PC-3 (cell line): ENCODE data around the gene PDS5A. TPM values are rescaled to one million over a fixed set of nuclear protein-coding genes. Genes with fewer than 3 reads are reported as not detected.

Experiments used
- ATAC-seq: fragments of 200-7000 bp; cut with Tn5 transposase; 2 replicates; pipeline ENCODE4 v1.9.1; 2020; ENCODE audit warnings: mild to moderate bottlenecking, moderate library complexity
- BruUV-seq: library from RNA; stranded (reverse); fragments of 400-500 nt; replicated peaks from 2 replicates; lab custom pipeline; 2021; lab: Mats Ljungman, UMichigan
- CTCF ChIA-PET: fragments of 300-600 bp; sonication (Branson Sonifier 250); formaldehyde crosslinking; loops from one replicate; lab custom pipeline; 2022; ENCODE audit warnings: antibody characterized with exemption; lab: Charles Lee
- POLR2A ChIA-PET: fragments of 300-600 bp; sonication (Branson Sonifier 250); formaldehyde crosslinking; loops from one replicate; lab custom pipeline; 2022; ENCODE audit warnings: antibody characterized with exemption; ENCODE audit not compliant: unreplicated experiment; lab: Charles Lee
- DNase-seq: peaks from one replicate; pipeline ENCODE4 v3.0.0-alpha.2; 2015
- H2AFZ ChIP-seq: fragments of 300-600 bp; sonication (generic); 2 replicates; pipeline ENCODE4 v1.6.0; 2016; ENCODE audit warnings: antibody characterized with exemption, low read length
- H3F3A ChIP-seq: fragments of 300-600 bp; sonication (generic); one replicate; pipeline ENCODE4 v1.6.0; 2017; ENCODE audit warnings: antibody characterized with exemption, low read length, control low read depth, mild to moderate bottlenecking; ENCODE audit not compliant: unreplicated experiment
- H3K27ac ChIP-seq: fragments of 300-600 bp; sonication (generic); 2 replicates; pipeline ENCODE4 v1.5.1; 2016; ENCODE audit warnings: mild to moderate bottlenecking, low read length
- H3K27me3 ChIP-seq: fragments of 300-600 bp; sonication (generic); 2 replicates; pipeline ENCODE4 v1.6.1; 2016; ENCODE audit warnings: low read length, mixed read lengths
- H3K36me3 ChIP-seq: fragments of 300-600 bp; sonication (generic); 2 replicates; pipeline ENCODE4 v1.6.1; 2016; ENCODE audit warnings: low read depth, mixed run types, low read length, mixed read lengths
- H3K4me1 ChIP-seq: fragments of 300-600 bp; sonication (generic); 2 replicates; pipeline ENCODE4 v1.5.1; 2016; ENCODE audit warnings: low read length; ENCODE audit not compliant: insufficient read depth
- H3K4me2 ChIP-seq: fragments of 300-600 bp; sonication (generic); 2 replicates; pipeline ENCODE4 v1.6.0; 2016; ENCODE audit warnings: low read length
- H3K4me3 ChIP-seq: fragments of 300-600 bp; sonication (generic); 2 replicates; pipeline ENCODE4 v1.5.1; 2016; ENCODE audit warnings: mild to moderate bottlenecking, low read length, mixed read lengths
- H3K79me2 ChIP-seq: fragments of 300-600 bp; sonication (generic); 2 replicates; pipeline ENCODE4 v1.6.1; 2017; ENCODE audit warnings: low read length, mixed read lengths
- H3K9ac ChIP-seq: fragments of 300-600 bp; sonication (generic); 2 replicates; pipeline ENCODE4 v1.6.0; 2016; ENCODE audit warnings: mild to moderate bottlenecking, low read length
- H3K9me2 ChIP-seq: fragments of 300-600 bp; sonication (generic); replicated peaks from 2 replicates; pipeline ENCODE4 v1.6.1; 2016; ENCODE audit warnings: mixed run types, low read length, mixed read lengths
- H3K9me3 ChIP-seq: fragments of 300-600 bp; sonication (generic); 2 replicates; pipeline ENCODE4 v1.6.1; 2016; ENCODE audit warnings: low read length, mixed read lengths
- H4K20me1 ChIP-seq: fragments of 300-600 bp; sonication (generic); 2 replicates; pipeline ENCODE4 v1.6.1; 2016; ENCODE audit warnings: low read length, mixed read lengths
- EZH2 ChIP-seq: fragments of 300-600 bp; sonication (generic); IDR thresholded peaks from one replicate; pipeline ENCODE4 v1.6.1; 2017; ENCODE audit warnings: antibody characterized with exemption, mild to moderate bottlenecking, low read length; ENCODE audit not compliant: unreplicated experiment
- EZH2phosphoT487 ChIP-seq: fragments of 300-600 bp; sonication (generic); IDR thresholded peaks from 2 replicates; pipeline ENCODE4 v1.6.1; 2018; ENCODE audit warnings: mild to moderate bottlenecking, antibody characterized with exemption, low read length, borderline replicate concordance
- intact Hi-C: fragments of 100-400 bp; cut with micrococcal nuclease; formaldehyde crosslinking; loops from 2 replicates; pipeline ENCODE4 v1.9.0; 2023
- total RNA-seq: library from RNA; depleted of rRNA; stranded (reverse); fragments of >200 nt; gene quantifications from 2 replicates; pipeline ENCODE4 v1.2.3, GENCODE V29; 2014
- TF ChIP-seq, protein P1 (sequence below): fragments of 300-600 bp; sonication (generic); conservative IDR thresholded peaks from 2 replicates; pipeline ENCODE4 v1.5.1; 2017; ENCODE audit warnings: antibody characterized with exemption, low read depth, mild to moderate bottlenecking, low read length

Gene PDS5A
- total RNA-seq, 1 experiment from 2014 or later: 39.9 TPM

DNA sequence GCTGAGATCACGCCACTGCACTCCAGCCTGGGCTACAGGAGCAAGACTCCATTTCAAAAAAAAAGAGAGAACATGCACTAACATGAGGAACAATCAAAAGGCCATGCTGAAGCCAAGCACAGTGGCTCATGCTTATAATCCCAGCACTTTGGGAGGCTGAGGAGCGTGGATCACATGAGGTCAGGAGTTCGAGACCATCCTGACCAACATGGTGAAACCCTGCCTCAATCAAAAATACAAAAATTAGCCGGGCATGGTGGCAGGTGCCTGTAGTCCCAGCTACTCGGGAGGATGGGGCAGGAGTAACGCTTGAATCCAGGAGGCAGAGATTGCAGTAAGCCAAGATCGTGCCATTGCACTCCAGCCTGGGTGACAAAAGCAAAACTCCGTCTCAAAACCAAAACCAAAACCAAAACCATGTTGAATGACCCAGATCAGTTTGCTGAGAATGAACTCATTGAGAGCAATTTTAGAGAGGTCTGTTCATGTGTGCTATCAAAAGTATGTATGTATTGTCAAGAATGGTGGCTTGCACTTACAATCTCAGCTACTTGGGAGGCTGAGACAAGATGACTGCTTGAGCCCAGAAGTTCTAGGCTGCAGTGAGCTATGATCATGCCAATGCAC is 44.8 kb downstream of the PDS5A start:
- BruUV-seq: no TSS peak
- intact Hi-C loops: no loop called here

DNA sequence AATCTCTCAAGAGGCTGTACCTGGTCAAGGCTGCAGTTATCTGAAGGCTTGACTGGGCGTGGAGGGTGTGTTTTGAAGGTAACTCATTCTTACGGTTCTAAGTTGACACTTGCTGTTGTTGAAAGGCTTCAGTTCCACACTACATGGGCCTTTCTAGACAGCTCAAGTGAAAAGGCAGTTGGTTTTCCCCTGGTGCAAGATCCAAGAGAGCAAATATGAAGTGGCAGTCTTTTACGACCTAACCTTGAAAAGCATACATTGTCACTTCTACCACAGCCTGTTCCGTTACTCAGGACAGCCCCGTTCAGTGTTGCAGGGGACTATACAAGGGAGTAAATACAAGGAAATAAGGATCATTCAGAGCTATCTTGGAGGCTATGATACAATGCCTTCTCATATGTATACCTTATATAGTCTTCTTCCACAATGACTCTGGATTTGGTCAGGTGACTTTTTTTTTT is 46.2 kb downstream of the PDS5A start:
- Histone ChIP-seq H3K9me3 (no peaks in the 10 kb centered on the region), H3K27me3 (no peaks in the 10 kb centered on the region), H3K4me1 (no peaks in the 10 kb centered on the region), H3F3A (no peaks in the 10 kb centered on the region), H3K36me3 (no peaks in the 10 kb centered on the region), H3K27ac (no peak overlapping the region), H2AFZ (no peak overlapping the region), H3K9ac (no peak overlapping the region), H3K4me3 (no peak overlapping the region), H3K9me2 (no peaks in the 10 kb centered on the region), H3K4me2 (no peak overlapping the region), H4K20me1 (no peaks in the 10 kb centered on the region), H3K79me2 (peaks cover 58% of the 10 kb centered on the region)
- POLR2A ChIA-PET: no interaction called here
- BruUV-seq: no TSS peak
- TF ChIP-seq, protein P1, sequence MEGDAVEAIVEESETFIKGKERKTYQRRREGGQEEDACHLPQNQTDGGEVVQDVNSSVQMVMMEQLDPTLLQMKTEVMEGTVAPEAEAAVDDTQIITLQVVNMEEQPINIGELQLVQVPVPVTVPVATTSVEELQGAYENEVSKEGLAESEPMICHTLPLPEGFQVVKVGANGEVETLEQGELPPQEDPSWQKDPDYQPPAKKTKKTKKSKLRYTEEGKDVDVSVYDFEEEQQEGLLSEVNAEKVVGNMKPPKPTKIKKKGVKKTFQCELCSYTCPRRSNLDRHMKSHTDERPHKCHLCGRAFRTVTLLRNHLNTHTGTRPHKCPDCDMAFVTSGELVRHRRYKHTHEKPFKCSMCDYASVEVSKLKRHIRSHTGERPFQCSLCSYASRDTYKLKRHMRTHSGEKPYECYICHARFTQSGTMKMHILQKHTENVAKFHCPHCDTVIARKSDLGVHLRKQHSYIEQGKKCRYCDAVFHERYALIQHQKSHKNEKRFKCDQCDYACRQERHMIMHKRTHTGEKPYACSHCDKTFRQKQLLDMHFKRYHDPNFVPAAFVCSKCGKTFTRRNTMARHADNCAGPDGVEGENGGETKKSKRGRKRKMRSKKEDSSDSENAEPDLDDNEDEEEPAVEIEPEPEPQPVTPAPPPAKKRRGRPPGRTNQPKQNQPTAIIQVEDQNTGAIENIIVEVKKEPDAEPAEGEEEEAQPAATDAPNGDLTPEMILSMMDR: no peak
- TF ChIP-seq EZH2: no peak
- no peak for TF ChIP-seq EZH2phosphoT487
- intact Hi-C loops: no loop called here
- CTCF ChIA-PET: no interaction called here
- DNase-seq: no peak
- no peak for ATAC-seq

More for the DNA sequence above, 44.8 kb downstream of the PDS5A start:
- Histone ChIP-seq H3K4me2 (no peak overlapping the region), H3K4me1 (no peaks in the 10 kb centered on the region), H3K9me3 (no peaks in the 10 kb centered on the region), H3K9ac (no peak overlapping the region), H2AFZ (no peak overlapping the region), H3K36me3 (no peaks in the 10 kb centered on the region), H3K4me3 (no peak overlapping the region), H4K20me1 (no peaks in the 10 kb centered on the region), H3K27ac (no peak overlapping the region), H3F3A (no peaks in the 10 kb centered on the region), H3K27me3 (no peaks in the 10 kb centered on the region), H3K79me2 (peaks cover 72% of the 10 kb centered on the region), H3K9me2 (no peaks in the 10 kb centered on the region)
- TF ChIP-seq, protein P1: no peak
- TF ChIP-seq EZH2: no peak
- no peak for TF ChIP-seq EZH2phosphoT487
- no peak for DNase-seq
- ATAC-seq: no peak
- POLR2A ChIA-PET: no interaction called here
- CTCF ChIA-PET: no interaction called here

DNA sequence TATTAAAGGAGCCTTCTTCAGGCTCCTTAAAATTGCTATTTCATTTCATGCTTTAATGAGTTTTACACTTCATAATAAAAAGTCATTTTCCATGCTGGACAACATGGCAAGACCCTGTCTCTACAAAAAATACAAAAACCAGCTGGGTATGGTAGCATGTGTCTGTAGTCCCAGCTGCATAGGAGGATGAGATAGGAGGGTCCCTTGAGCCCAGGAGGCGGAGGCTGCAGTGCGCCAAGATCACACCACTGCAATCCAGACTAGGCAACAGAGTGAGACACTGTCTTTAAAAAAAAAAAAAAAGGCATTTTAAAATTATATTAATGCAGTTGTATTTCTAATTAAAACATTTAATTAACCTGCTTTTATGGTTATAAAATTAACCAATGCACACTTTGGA is 49.2 kb downstream of the PDS5A start:
- no peak overlapping the region for H2AFZ ChIP-seq
- H3K79me2 ChIP-seq: peaks cover 28% of the 10 kb centered on the region
- H3K36me3 ChIP-seq: 0 out of 2 replicates have a peak, but pooled peaks cover 8% of the 10 kb centered on the region
- TF ChIP-seq EZH2phosphoT487: no peak
- no peak for TF ChIP-seq EZH2
- POLR2A ChIA-PET: no interaction called here
- BruUV-seq: no TSS peak
- H3K9me2 ChIP-seq: no peaks in the 10 kb centered on the region
- no peak overlapping the region for H3K4me2 ChIP-seq
- H3K9ac ChIP-seq: no peak overlapping the region
- no peaks in the 10 kb centered on the region for H3K4me1 ChIP-seq
- H3K4me3 ChIP-seq: no peak overlapping the region
- intact Hi-C loops: no loop called here
- no peak overlapping the region for H3K27ac ChIP-seq
- no peaks in the 10 kb centered on the region for H3K27me3 ChIP-seq
- no peak for ATAC-seq
- no peaks in the 10 kb centered on the region for H3K9me3 ChIP-seq
- H4K20me1 ChIP-seq: no peaks in the 10 kb centered on the region
- DNase-seq: no peak
- H3F3A ChIP-seq: no peaks in the 10 kb centered on the region
- CTCF ChIA-PET: no interaction called here
